Breast epithelium (tissue), 4 donors: ENCODE data around the gene IL26. TPM values are rescaled to one million over a fixed set of nuclear protein-coding genes. Genes with fewer than 3 reads are reported as not detected.

ENCODE experiments used
- DNase-seq, 2 donors: peaks; one replicate each; pipeline ENCODE4 v3.0.0-alpha.2; 2019; ENCODE audit warnings: low spot score in 2 of 2
- H3K27ac ChIP-seq, 2 donors: fragments of 200-600 bp; sonication (generic) in 1 of 2; one replicate each; pipeline ENCODE4 v1.5.1; 2016 to 2019; ENCODE audit warnings: mild to moderate bottlenecking in 1 of 2
- H3K27me3 ChIP-seq, 2 donors: fragments of 200-600 bp; sonication (generic) in 1 of 2; one replicate each; pipeline versions ENCODE4 v1.5.1 to v1.6.0; 2017 to 2019; ENCODE audit warnings: control low read depth in 1 of 2, mild to moderate bottlenecking in 1 of 2
- H3K36me3 ChIP-seq: fragments of 200-600 bp; one replicate; pipeline ENCODE4 v1.5.1; 2019
- H3K4me1 ChIP-seq, 2 donors: fragments of 200-600 bp; sonication (generic); one replicate each; pipeline ENCODE4 v1.5.1; 2016 to 2019; ENCODE audit warnings: control low read depth in 1 of 2
- H3K4me3 ChIP-seq, 3 donors: fragments of 200-600 bp; sonication (generic); 1 replicate in 2 of 3; 2 replicates in 1 of 3; pipeline ENCODE4 v1.5.1; 2016 to 2019; ENCODE audit warnings: mild to moderate bottlenecking in 3 of 3, moderate library complexity in 2 of 3
- H3K9me3 ChIP-seq, 2 donors: fragments of 200-600 bp; sonication (generic) in 1 of 2; one replicate each; pipeline ENCODE4 v1.5.1; 2016 to 2019; ENCODE audit warnings: control low read depth in 1 of 2
- CTCF ChIP-seq, 3 donors: fragments of 450-650 bp; IDR thresholded peaks; one replicate each; pipeline ENCODE4 v1.5.1; 2016 to 2017; ENCODE audit warnings: antibody characterized with exemption in 3 of 3, mild to moderate bottlenecking in 3 of 3, moderate library complexity in 3 of 3
- POLR2A ChIP-seq: fragments of 450-650 bp; IDR thresholded peaks from one replicate; pipeline ENCODE4 v1.6.1; 2016; ENCODE audit warnings: antibody characterized with exemption, mild to moderate bottlenecking, moderate library complexity
- POLR2AphosphoS5 ChIP-seq, 3 donors: sonication (generic); formaldehyde crosslinking; IDR thresholded peaks; one replicate each; pipeline ENCODE4 v1.6.1; 2017; ENCODE audit warnings: antibody characterized with exemption in 3 of 3
- intact Hi-C: fragments of 100-400 bp; cut with DNase I; formaldehyde crosslinking; loops from one replicate; pipeline ENCODE4 v1.15.1; 2023; ENCODE audit warnings: low total_unique reads
- total RNA-seq, 3 donors: library from RNA; depleted of rRNA; stranded (reverse); fragments of >200 nt; gene quantifications; one replicate each; pipeline ENCODE4 v1.1.0, GENCODE V29; 2016

The IL26 gene
- total RNA-seq, 3 donors from 2014 or later: not detected

- Histone ChIP-seq H3K36me3 (no peaks in the 10 kb centered on the region), H3K4me3 (no peak overlapping the region), H3K27me3 (no peaks in the 10 kb centered on the region), H3K9me3 (no peaks in the 10 kb centered on the region), H3K4me1 (no peaks in the 10 kb centered on the region), H3K27ac (no peak overlapping the region)
- TF ChIP-seq POLR2AphosphoS5 (IDR thresholded peaks at IDR 0.05) (no peak), CTCF (IDR thresholded peaks at IDR 0.05) (no peak), POLR2A (no peak)
- DNase-seq: no peak
- intact Hi-C loops: no loop called here
These were observed 43.4 kb upstream of the IL26 start for GRCh38 chr12:68268967-68269366.

GRCh38 chr12:68267892-68268396 is 42.3 kb upstream of the IL26 start:
- no peaks in the 10 kb centered on the region for H3K4me1 ChIP-seq
- no peak for DNase-seq
- no peaks in the 10 kb centered on the region for H3K9me3 ChIP-seq
- H3K27me3 ChIP-seq: no peaks in the 10 kb centered on the region
- intact Hi-C loops: no loop called here
- H3K27ac ChIP-seq: no peak overlapping the region
- H3K4me3 ChIP-seq: no peak overlapping the region
- no peaks in the 10 kb centered on the region for H3K36me3 ChIP-seq
- no peak for TF ChIP-seq POLR2AphosphoS5 (IDR thresholded peaks at IDR 0.05)
- TF ChIP-seq CTCF (IDR thresholded peaks at IDR 0.05): no peak
- no peak for TF ChIP-seq POLR2A

- intact Hi-C loops: no loop called here
- no peak for DNase-seq
- no peak overlapping the region for H3K4me3 ChIP-seq
- no peaks in the 10 kb centered on the region for H3K27me3 ChIP-seq
- H3K9me3 ChIP-seq: no peaks in the 10 kb centered on the region
- TF ChIP-seq POLR2AphosphoS5 (IDR thresholded peaks at IDR 0.05) (no peak), POLR2A (no peak)
- H3K36me3 ChIP-seq: no peaks in the 10 kb centered on the region
- no peak overlapping the region for H3K27ac ChIP-seq
- no peaks in the 10 kb centered on the region for H3K4me1 ChIP-seq
These were observed 39.2 kb upstream of the IL26 start for GRCh38 chr12:68264857-68265256.

GRCh38 chr12:68264158-68264855 is 38.7 kb upstream of the IL26 start:
- Histone ChIP-seq H3K4me1 (no peaks in the 10 kb centered on the region), H3K27me3 (no peaks in the 10 kb centered on the region), H3K27ac (no peak overlapping the region), H3K4me3 (no peak overlapping the region), H3K36me3 (no peaks in the 10 kb centered on the region), H3K9me3 (no peaks in the 10 kb centered on the region)
- TF ChIP-seq POLR2A: no peak
- no peak for TF ChIP-seq CTCF (IDR thresholded peaks at IDR 0.05)
- no peak for TF ChIP-seq POLR2AphosphoS5 (IDR thresholded peaks at IDR 0.05)
- intact Hi-C loops: no loop called here
- DNase-seq: no peak

GRCh38 chr12:68263366-68263765 is 37.8 kb upstream of the IL26 start:
- Histone ChIP-seq H3K4me1 (no peaks in the 10 kb centered on the region), H3K27me3 (no peaks in the 10 kb centered on the region), H3K9me3 (no peaks in the 10 kb centered on the region), H3K27ac (no peak overlapping the region), H3K4me3 (no peak overlapping the region), H3K36me3 (no peaks in the 10 kb centered on the region)
- intact Hi-C loops: no loop called here
- no peak for DNase-seq
- TF ChIP-seq POLR2AphosphoS5 (IDR thresholded peaks at IDR 0.05): no peak
- TF ChIP-seq CTCF (IDR thresholded peaks at IDR 0.05): no peak
- no peak for TF ChIP-seq POLR2A
